ENCODE measurements around the gene NAA80.
"Not testable (repeated sequence)": the region's sequence is repeated elsewhere in the genome, so short reads cannot be mapped to it uniquely, and the experiment has no call there.

The NAA80 gene

GRCh38 chr3:50270422-50271224 is 28.6 kb downstream of the NAA80 start:
- no peak for DNase-seq (ENCODE audit: low read depth in 2 of 2)

- DNase-seq (ENCODE audit: low read depth in 2 of 2), result no peak
Observed at GRCh38 chr3:50269977-50270413, 29.2 kb downstream of the NAA80 start.

- no peak for DNase-seq (ENCODE audit: low read depth in 2 of 2)
Observed at GRCh38 chr3:50269460-50269859, 29.7 kb downstream of the NAA80 start.

- no peak for DNase-seq (ENCODE audit: low read depth in 2 of 2)
Observed at GRCh38 chr3:50268703-50269451, 30.3 kb downstream of the NAA80 start, which contains the start of gene SEMA3B. Gene SEMA3B, plus strand, starts transcription at chr3:50269147. Its CDS starts 94 bp downstream, at chr3:50269241.

GRCh38 chr3:50268276-50268675 is 30.9 kb downstream of the NAA80 start:
- no peak for DNase-seq (ENCODE audit: low read depth in 2 of 2)

GRCh38 chr3:50267280-50267913 is 31.8 kb downstream of the NAA80 start:
- DNase-seq (ENCODE audit: low read depth in 2 of 2), result no peak

GRCh38 chr3:50266836-50267235 is 32.4 kb downstream of the NAA80 start:
- DNase-seq (ENCODE audit: low read depth in 2 of 2), result no peak

GRCh38 chr3:50266017-50266416 is 33.2 kb downstream of the NAA80 start:
- no peak for DNase-seq (ENCODE audit: low read depth in 2 of 2)

GRCh38 chr3:50265571-50265970 is 33.6 kb downstream of the NAA80 start:
- no peak for DNase-seq (ENCODE audit: low read depth in 2 of 2)

GRCh38 chr3:50264964-50265485 is 34.2 kb downstream of the NAA80 start:
- DNase-seq (ENCODE audit: low read depth in 2 of 2), result no peak

GRCh38 chr3:50264383-50264963 is 34.7 kb downstream of the NAA80 start:
- no peak for DNase-seq (ENCODE audit: low read depth in 2 of 2)

GRCh38 chr3:50263478-50264382 is 35.5 kb downstream of the NAA80 start:
- no peak for DNase-seq (ENCODE audit: low read depth in 2 of 2)

GRCh38 chr3:50262778-50263177 is 36.4 kb downstream of the NAA80 start:
- DNase-seq (ENCODE audit: low read depth in 2 of 2), result no peak

- not testable (repeated sequence) for DNase-seq (ENCODE audit: low read depth in 2 of 2)
Observed at GRCh38 chr3:50262200-50262599, 37.0 kb downstream of the NAA80 start.

- no peak for DNase-seq (ENCODE audit: low read depth in 2 of 2)
Observed at GRCh38 chr3:50261505-50261904, 37.7 kb downstream of the NAA80 start.

- no peak for DNase-seq (ENCODE audit: low read depth in 2 of 2)
Observed at GRCh38 chr3:50260942-50261441, 38.2 kb downstream of the NAA80 start.

GRCh38 chr3:50260027-50260941 is 38.9 kb downstream of the NAA80 start:
- peak; percentile 65 to 69 for DNase-seq (ENCODE audit: low read depth in 2 of 2)

- DNase-seq (ENCODE audit: low read depth in 2 of 2), result no peak
Observed at GRCh38 chr3:50259432-50260026, 39.7 kb downstream of the NAA80 start.

GRCh38 chr3:50258979-50259378 is 40.2 kb downstream of the NAA80 start:
- DNase-seq (ENCODE audit: low read depth in 2 of 2), result no peak

Data from stimulated activated CD8-positive, alpha-beta memory T cell treated with anti-CD3 and anti-CD28 coated beads, Interleukin-7, amount 100 ng/mL, for 1 hour (primary cell).